GM23248 (cell line): ENCODE measurements around the gene TENM4.

Experiments
- EZH2 ChIP-seq: fragments of 200-600 bp; sonication (generic); IDR thresholded peaks from 2 replicates; pipeline ENCODE4 v1.6.1; 2018; ENCODE audit warnings: antibody characterized with exemption, mild to moderate bottlenecking; ENCODE audit not compliant: insufficient read depth, poor library complexity, severe bottlenecking
- EZH2phosphoT487 ChIP-seq: fragments of 200-600 bp; sonication (generic); IDR thresholded peaks from 2 replicates; pipeline ENCODE4 v1.6.1; 2018; ENCODE audit warnings: antibody characterized with exemption, moderate library complexity, mild to moderate bottlenecking, low read depth; ENCODE audit not compliant: insufficient read depth

DNA sequence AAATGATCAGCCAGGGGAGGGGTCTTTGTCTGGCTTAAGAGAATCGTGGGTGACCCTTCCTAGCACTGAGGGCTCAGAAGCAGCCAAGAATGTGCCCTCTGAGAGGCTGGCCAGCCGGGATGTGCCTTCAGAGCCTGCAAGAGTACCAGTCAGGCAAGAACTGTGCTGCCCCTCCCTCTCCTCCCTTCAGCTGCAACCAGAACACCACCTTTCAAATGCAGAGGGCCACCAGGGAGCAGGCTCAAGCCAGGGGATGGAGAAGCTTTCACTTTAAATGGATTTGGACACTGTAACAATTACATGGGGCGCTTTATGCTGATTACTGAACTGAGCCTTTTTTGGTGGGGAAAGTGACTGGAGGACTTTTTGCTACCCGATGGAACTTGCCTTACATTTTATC, 44.9 kb upstream of the TENM4 start:
- TF ChIP-seq EZH2phosphoT487 (no peak), EZH2 (no peak)
